Retinal pigment epithelial cell (primary cell): ENCODE data around the gene LSS.

Experiments
- DNase-seq: peaks from one replicate; pipeline ENCODE4 v3.0.0-alpha.2; 2010; ENCODE audit warnings: low read depth
- H3K4me3 ChIP-seq: 2 replicates; pipeline ENCODE4 v1.5.1; 2011; ENCODE audit warnings: mild to moderate bottlenecking, low read length, control low read depth, moderate library complexity
- TF ChIP-seq, protein P1 (sequence below): conservative IDR thresholded peaks from 2 replicates; pipeline ENCODE4 v1.5.1; 2011; ENCODE audit warnings: low read depth, low read length, control low read depth, inconsistent platforms

LSS gene

DNA sequence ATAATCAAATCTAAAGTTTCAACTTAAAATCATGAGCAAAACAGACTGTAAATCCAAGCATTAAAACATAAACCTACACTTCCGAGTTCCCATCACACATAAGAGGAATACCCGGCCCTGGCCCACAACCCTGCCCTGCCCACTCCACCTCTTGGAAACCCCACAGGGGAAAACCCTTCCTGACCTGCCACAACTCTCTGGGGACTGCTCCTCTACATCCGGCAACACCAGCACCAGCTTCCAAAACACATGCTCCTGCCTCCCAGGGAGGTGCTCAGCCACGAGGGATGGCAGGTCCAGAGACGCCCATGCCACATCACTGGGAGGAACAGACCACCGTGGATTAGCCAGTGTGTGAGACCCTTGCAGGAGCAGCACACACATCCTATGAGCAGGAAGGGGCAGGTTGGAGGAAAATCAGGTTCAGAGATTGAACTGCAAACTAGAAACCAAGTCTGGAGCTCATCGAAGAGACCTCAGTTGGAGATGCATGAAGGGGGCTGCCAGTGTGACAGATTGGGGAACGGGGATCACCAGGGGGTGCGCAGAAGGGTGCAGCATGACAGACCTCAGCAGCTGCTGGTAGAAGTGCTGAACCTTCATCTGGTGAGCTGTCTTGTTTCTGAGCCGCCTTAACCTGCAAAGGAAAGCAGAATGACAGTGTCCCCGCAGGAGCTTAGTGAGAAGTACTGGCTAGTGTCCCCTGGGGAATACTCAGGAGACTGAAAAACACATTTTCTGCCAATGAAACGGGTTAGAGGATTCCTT lies 25.8 kb upstream of the LSS start:
- TF ChIP-seq, protein P1, sequence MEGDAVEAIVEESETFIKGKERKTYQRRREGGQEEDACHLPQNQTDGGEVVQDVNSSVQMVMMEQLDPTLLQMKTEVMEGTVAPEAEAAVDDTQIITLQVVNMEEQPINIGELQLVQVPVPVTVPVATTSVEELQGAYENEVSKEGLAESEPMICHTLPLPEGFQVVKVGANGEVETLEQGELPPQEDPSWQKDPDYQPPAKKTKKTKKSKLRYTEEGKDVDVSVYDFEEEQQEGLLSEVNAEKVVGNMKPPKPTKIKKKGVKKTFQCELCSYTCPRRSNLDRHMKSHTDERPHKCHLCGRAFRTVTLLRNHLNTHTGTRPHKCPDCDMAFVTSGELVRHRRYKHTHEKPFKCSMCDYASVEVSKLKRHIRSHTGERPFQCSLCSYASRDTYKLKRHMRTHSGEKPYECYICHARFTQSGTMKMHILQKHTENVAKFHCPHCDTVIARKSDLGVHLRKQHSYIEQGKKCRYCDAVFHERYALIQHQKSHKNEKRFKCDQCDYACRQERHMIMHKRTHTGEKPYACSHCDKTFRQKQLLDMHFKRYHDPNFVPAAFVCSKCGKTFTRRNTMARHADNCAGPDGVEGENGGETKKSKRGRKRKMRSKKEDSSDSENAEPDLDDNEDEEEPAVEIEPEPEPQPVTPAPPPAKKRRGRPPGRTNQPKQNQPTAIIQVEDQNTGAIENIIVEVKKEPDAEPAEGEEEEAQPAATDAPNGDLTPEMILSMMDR: no peak
- no peak for DNase-seq
- H3K4me3 ChIP-seq: no peak overlapping the region

DNA sequence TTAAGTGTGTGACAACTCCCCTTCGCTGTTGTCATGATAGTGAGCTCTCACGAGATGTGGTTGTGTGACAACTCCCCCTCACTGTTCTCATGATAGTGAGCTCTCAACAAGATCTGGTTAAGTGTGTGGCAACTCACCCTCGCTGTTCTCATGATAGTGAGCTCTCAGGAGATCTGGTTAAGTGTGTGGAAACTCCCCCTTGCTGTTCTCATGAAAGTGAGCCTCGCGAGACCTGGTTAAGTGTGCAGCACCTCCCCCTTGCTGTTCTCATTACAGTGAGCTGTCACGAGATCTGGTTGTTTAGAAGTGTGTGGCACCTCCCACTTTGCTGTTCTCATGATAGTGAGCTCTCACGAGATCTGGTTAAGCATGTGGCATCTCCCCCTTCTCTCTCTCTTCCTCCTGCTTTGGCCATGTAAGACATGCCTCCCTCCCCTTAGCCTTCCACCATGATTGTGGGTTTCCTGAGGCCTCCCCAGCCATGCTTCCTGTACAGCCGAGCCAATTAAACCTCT lies 25.1 kb upstream of the LSS start:
- DNase-seq: no peak
- TF ChIP-seq, protein P1: no peak
- H3K4me3 ChIP-seq: no peak overlapping the region

DNA sequence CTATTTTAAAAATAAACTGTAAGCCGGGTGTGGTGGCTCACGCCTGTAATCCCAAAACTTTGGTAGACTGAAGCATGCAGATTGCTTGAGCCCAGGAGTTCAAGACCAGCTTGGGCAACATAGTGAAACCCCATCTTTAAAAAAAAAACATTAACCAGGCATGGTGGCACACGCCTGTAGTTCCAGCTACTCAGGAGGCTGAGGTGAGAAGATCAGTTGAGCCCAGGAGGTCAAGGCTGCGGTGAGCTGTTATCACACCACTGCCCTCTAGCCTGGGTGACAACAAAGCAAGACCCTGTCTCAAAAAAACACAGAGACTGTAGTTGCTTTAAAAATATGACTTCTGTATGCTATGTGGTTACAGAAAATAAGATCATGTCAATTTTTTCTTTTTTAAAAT lies 24.3 kb upstream of the LSS start:
- TF ChIP-seq, protein P1: no peak
- no peak for DNase-seq
- H3K4me3 ChIP-seq: no peak overlapping the region

DNA sequence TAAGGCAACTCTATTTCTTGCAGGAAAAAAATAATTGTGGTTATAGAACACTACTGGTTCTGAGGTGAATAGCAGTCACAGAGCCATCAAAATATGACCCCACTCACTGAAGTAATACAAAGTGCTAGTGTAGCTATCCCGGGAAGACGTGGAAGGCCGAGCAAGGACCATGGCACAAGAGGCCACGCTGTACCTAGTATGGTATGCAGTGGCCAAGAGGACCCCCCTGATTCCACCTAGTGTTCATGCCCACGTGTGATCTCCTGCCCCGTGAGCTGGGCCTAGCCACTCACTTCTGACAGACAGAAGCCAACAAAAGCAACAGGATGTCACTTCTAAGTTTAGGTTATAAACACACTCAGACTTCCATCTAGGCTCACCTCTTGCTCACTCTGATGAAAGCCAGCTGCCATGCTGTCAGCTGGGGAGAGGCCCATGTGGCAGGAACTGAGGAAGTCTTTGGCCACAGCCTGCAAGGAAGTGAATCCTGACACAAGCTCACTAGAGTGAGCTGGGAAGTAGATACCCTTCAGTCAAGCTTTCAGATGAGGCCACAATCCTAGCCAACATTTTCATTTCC lies 21.7 kb upstream of the LSS start:
- TF ChIP-seq, protein P1: no peak
- H3K4me3 ChIP-seq: no peak overlapping the region
- DNase-seq: no peak

DNA sequence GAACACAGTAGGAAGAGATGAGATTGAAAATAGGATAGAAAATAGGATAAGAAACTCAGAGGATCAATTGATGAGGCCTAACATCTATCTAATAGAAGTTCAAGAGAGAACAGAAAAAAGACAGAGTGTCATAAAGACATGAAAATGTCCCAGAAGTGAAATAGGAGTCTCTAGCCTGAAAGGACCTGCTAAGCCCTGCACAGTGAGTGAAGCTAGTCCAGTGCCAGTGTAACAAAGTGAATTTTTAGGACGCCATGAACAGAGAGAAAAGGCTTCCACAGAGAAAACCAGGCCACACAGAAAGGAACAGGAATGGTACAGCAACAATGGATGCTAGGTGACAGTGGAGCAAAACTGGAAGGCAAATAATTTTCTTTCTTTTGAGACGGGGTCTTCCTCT lies 20.3 kb upstream of the LSS start:
- TF ChIP-seq, protein P1: no peak
- DNase-seq: no peak
- no peak overlapping the region for H3K4me3 ChIP-seq

DNA sequence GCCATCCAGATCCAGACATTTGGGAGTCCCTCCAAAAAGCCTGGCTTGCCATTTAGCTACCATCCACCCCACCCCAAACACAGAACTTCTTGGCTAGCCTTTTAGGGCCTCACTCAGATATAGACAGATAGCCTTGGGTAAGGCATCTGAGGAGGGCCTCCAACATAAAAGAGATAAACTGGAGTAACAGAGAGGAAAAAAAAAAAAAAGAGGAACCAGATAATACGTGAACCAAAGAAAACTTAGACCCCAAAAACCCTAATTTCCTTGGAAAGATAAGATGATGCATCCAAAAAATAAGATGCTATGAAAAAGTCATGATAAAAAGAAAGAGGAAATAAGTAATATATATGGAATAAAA lies 19.8 kb upstream of the LSS start:
- TF ChIP-seq, protein P1: no peak
- DNase-seq: no peak
- no peak overlapping the region for H3K4me3 ChIP-seq
